Neural cell (in vitro differentiated cells): ENCODE data around the gene SLC35G1.

Experiments used
- TF ChIP-seq, protein P1 (sequence below): IDR thresholded peaks from 2 replicates; pipeline ENCODE4 v1.6.1; 2012; ENCODE audit warnings: borderline replicate concordance
- TF ChIP-seq, protein P2 (sequence below): fragments of 450-650 bp; IDR thresholded peaks from 2 replicates; pipeline ENCODE4 v1.5.1; 2014; ENCODE audit warnings: antibody characterized with exemption, mild to moderate bottlenecking, moderate library complexity; ENCODE audit not compliant: poor library complexity, severe bottlenecking

DNA sequence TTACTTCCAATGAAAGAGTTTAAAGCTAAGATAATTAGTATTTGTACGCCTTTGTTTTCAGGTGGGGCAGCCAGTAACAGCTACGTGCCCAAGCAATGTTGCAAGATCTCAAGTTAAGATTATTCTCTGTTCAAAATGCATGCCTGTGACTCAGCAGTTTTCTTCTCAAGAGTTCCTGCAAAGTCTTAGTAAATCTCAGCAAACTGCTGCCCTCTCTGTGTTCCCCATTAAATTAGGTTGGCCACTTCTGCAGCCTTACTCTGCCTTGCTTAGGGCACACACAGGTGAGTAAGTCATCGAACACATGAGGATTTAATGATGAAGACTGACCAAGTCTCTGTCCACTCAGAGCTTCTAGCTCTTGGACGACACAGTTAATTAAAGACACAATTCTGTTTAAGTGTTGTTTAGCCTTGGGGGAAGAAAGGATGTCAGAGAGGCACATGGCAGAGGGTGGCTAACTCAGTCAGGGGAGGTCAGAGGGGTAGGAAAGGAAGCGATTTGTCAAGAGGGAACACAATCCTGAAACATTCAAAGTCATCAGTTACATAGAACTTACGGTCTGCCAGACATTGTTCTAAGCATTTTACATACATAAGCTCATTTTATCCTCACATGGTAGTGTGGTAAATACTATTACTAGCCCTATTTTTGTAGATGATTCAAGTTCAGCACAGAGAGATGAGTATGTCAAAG, 20.2 kb upstream of the SLC35G1 start:
- TF ChIP-seq, protein P1, sequence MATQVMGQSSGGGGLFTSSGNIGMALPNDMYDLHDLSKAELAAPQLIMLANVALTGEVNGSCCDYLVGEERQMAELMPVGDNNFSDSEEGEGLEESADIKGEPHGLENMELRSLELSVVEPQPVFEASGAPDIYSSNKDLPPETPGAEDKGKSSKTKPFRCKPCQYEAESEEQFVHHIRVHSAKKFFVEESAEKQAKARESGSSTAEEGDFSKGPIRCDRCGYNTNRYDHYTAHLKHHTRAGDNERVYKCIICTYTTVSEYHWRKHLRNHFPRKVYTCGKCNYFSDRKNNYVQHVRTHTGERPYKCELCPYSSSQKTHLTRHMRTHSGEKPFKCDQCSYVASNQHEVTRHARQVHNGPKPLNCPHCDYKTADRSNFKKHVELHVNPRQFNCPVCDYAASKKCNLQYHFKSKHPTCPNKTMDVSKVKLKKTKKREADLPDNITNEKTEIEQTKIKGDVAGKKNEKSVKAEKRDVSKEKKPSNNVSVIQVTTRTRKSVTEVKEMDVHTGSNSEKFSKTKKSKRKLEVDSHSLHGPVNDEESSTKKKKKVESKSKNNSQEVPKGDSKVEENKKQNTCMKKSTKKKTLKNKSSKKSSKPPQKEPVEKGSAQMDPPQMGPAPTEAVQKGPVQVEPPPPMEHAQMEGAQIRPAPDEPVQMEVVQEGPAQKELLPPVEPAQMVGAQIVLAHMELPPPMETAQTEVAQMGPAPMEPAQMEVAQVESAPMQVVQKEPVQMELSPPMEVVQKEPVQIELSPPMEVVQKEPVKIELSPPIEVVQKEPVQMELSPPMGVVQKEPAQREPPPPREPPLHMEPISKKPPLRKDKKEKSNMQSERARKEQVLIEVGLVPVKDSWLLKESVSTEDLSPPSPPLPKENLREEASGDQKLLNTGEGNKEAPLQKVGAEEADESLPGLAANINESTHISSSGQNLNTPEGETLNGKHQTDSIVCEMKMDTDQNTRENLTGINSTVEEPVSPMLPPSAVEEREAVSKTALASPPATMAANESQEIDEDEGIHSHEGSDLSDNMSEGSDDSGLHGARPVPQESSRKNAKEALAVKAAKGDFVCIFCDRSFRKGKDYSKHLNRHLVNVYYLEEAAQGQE: no peak
- TF ChIP-seq, protein P2, sequence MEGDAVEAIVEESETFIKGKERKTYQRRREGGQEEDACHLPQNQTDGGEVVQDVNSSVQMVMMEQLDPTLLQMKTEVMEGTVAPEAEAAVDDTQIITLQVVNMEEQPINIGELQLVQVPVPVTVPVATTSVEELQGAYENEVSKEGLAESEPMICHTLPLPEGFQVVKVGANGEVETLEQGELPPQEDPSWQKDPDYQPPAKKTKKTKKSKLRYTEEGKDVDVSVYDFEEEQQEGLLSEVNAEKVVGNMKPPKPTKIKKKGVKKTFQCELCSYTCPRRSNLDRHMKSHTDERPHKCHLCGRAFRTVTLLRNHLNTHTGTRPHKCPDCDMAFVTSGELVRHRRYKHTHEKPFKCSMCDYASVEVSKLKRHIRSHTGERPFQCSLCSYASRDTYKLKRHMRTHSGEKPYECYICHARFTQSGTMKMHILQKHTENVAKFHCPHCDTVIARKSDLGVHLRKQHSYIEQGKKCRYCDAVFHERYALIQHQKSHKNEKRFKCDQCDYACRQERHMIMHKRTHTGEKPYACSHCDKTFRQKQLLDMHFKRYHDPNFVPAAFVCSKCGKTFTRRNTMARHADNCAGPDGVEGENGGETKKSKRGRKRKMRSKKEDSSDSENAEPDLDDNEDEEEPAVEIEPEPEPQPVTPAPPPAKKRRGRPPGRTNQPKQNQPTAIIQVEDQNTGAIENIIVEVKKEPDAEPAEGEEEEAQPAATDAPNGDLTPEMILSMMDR: no peak
